H7 (cell line): Measurements from ENCODE around the gene ERFL. TPM values are rescaled to one million over a fixed set of nuclear protein-coding genes. Genes with fewer than 3 reads are reported as not detected.

Experiments used
- DNase-seq: peaks from one replicate; pipeline ENCODE4 v3.0.0; 2012
- H3K27me3 ChIP-seq: 2 replicates; pipeline ENCODE4 v1.6.0; 2011; ENCODE audit warnings: mild to moderate bottlenecking, low read length; ENCODE audit not compliant: control insufficient read depth, insufficient read depth
- H3K36me3 ChIP-seq: replicated peaks from 2 replicates; pipeline ENCODE4 v1.5.1; 2011; ENCODE audit warnings: low read length; ENCODE audit not compliant: control insufficient read depth, insufficient read depth
- H3K4me3 ChIP-seq: 2 replicates; pipeline ENCODE4 v1.5.1; 2011; ENCODE audit warnings: low read depth, mild to moderate bottlenecking, control low read depth, low read length, moderate library complexity; ENCODE audit not compliant: insufficient read depth
- total RNA-seq: library from RNA; depleted of rRNA; stranded (reverse); fragments of >200 nt; shearing (Covaris generic); gene quantifications from 2 replicates; pipeline ENCODE4 v1.2.3, GENCODE V29; 2014

The ERFL gene
- total RNA-seq, 1 experiment from 2014 or later, result not detected

GRCh38 chr19:41906916-41907680 lies 21.2 kb downstream of the ERFL start:
- DNase-seq, result no peak
- H3K27me3 ChIP-seq, result peaks cover 30% of the 10 kb centered on the region
- H3K4me3 ChIP-seq, result no peak overlapping the region

GRCh38 chr19:41906271-41906670 lies 22.0 kb downstream of the ERFL start:
- peak; percentile 83 for DNase-seq
- peaks cover 22% of the 10 kb centered on the region for H3K27me3 ChIP-seq
- H3K4me3 ChIP-seq, result no peak overlapping the region
- H3K36me3 ChIP-seq, result peaks cover 13% of the 10 kb centered on the region

More at GRCh38 chr19:41906916-41907680, 21.2 kb downstream of the ERFL start:
- peaks cover 7% of the 10 kb centered on the region for H3K36me3 ChIP-seq

- H3K4me3 ChIP-seq, result no peak overlapping the region
- H3K27me3 ChIP-seq, result peaks cover 14% of the 10 kb centered on the region
- no peak for DNase-seq
- peaks cover 14% of the 10 kb centered on the region for H3K36me3 ChIP-seq
Measured at GRCh38 chr19:41905273-41906002, 22.8 kb downstream of the ERFL start.

DNA sequence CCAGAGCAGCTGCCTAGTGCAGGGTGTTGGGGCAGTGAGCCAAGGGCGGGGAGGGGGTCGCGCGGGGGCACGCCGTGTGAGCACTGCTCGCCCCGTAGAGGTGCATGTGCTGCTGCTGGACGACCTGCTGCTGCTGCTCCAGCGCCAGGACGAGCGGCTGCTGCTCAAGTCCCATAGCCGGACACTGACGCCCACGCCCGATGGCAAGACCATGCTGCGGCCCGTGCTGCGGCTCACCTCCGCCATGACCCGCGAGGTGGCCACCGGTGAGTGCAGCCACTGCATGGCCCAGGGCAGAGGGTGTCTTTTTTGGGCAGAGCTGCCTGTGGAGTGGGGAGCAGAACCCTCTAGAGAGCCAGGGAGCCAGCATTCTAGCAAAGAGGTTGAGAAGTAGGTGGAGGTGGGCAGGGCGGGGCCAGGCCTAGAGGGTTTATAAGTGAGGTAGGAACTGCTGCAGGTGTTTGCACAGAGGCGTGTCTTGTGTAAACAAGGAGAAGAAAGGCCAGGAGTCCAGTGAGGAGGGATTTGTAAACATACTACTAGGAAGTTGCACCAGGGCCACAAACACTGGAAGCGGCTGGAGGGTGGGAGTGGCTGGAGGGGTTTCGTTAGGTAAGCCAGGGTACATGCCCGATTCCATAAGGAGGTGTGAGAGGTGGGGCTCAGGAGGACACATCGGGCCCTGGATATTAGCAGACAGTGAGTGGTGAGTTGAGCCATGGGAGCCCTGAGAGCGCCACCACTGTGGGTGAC lies 24.0 kb downstream of the ERFL start:
- no peak overlapping the region for H3K4me3 ChIP-seq
- no peak for DNase-seq
- H3K27me3 ChIP-seq, result peaks cover 3% of the 10 kb centered on the region
- H3K36me3 ChIP-seq, result peaks cover 18% of the 10 kb centered on the region

DNA sequence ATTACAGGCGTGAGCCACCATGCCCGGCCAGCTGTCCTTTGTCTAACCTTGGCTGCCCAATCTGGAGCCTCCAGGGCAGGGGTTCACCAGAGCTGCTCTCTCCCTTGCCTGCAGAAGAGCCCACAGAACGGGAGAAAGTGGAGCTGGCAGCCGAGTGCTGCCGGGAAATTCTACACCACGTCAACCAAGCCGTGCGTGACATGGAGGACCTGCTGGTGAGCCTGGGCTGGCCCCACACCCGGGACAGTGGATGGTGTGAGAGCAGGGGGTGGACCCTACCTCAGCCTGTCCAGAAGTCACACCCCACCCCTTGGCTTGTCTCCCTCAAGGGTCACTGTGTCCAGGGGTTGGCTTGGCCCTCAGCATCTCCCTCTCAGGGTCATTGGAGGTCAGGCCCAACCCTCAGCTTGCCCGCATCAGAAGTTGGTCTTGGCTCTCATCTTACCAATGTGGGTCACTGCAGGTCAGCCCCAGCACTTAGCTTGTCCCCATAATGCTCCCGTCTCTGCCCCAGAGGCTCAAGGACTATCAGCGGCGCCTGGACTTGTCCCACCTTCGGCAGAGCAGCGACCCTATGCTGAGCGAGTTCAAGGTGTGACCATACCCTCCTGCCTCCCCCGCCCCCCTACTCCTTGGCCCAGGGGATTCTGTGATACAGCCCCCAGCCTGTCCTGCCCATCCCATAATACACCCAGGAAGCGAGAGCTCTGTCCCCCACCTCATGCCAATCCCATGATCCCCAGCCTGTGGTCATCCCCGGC lies 24.9 kb downstream of the ERFL start:
- Histone ChIP-seq H3K36me3 (peaks cover 18% of the 10 kb centered on the region), H3K4me3 (no peak overlapping the region), H3K27me3 (no peaks in the 10 kb centered on the region)
- DNase-seq, result no peak

DNA sequence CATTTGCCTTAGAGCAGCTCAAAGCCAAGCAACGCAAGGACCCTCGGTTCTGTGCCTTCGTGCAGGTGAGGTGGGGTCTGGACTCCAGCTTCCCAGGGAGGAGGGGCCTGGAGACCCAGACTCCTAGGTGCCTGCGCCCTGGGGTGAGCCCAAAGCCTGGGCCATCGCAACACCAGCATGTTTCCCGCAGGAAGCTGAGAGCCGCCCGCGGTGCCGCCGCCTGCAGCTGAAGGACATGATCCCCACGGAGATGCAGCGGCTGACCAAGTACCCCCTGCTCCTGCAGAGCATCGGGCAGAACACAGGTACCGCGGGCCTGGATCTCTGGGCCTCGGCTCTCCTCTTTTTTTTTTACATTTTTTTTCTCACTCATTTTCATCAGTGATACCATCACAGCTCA lies 25.7 kb downstream of the ERFL start:
- Histone ChIP-seq H3K36me3 (peaks cover 18% of the 10 kb centered on the region), H3K4me3 (no peak overlapping the region), H3K27me3 (no peaks in the 10 kb centered on the region)
- no peak for DNase-seq

GRCh38 chr19:41901707-41902360 lies 26.4 kb downstream of the ERFL start:
- no peaks in the 10 kb centered on the region for H3K27me3 ChIP-seq
- DNase-seq, result no peak
- H3K36me3 ChIP-seq, result peaks cover 18% of the 10 kb centered on the region
- H3K4me3 ChIP-seq, result no peak overlapping the region

DNA sequence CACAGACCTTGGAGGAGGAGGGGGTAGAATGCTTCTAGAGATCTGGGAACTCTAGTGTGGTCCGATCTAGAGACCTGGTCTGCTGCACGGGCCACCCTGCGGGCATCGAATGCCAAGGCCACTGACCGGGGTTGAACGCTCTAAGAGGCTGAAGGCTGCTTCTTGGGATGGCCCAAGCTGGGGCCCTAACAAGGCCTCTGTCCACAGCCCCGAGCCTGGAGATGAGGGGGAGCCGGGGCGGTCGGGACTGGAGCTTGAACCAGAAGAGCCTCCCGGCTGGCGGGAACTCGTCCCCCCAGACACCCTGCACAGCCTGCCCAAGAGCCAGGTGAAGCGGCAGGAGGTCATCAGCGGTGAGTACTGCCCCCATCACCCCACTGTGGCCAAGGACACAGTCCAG lies 30.0 kb downstream of the ERFL start:
- Histone ChIP-seq H3K27me3 (no peaks in the 10 kb centered on the region), H3K4me3 (no peak overlapping the region), H3K36me3 (peaks cover 18% of the 10 kb centered on the region)
- DNase-seq, result no peak

- no peak for DNase-seq
- Histone ChIP-seq H3K27me3 (no peaks in the 10 kb centered on the region), H3K36me3 (peaks cover 14% of the 10 kb centered on the region), H3K4me3 (no peak overlapping the region)
Measured at GRCh38 chr19:41897820-41898219, 30.4 kb downstream of the ERFL start.

DNA sequence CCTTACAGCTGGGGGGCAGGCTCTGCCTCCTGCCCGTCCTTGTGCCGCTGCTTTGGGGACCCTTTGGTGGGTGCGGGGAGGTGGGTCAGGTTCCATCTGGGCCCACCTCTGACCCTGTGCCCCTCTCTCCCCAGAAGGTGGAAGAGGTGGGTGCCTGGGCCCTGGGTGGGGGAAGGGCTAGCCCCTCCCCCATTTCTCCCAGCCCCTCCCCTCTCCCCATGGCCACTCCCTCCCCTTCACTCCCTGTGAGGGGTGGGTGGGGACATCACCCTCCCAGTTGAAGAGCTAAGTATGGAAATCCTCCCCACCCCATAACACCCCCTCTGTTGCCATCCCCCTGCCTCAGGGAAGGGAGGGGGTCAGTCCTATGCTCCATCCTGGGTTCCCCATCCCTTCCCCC lies 31.1 kb downstream of the ERFL start:
- Histone ChIP-seq H3K27me3 (no peaks in the 10 kb centered on the region), H3K36me3 (peaks cover 12% of the 10 kb centered on the region), H3K4me3 (no peak overlapping the region)
- DNase-seq, result peak; percentile 79

DNA sequence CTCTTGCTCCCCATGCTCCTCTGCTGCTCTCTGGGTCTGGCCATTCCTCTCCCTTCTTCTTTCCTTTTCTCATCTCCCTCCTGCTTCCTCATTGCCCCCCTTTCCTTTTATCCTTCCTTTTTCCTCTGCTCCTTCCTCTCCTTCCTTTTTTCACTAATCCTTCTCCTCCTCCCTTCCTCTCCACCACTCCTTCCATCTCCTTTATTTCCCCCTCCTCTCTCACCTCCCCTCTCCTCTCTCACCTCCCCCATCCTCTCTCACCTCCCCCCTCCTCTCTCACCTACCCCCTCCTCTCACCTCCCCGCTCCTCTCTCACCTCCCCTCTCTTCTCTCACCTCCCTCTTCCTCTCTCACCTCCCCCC lies 31.7 kb downstream of the ERFL start:
- no peak for DNase-seq
- Histone ChIP-seq H3K4me3 (no peak overlapping the region), H3K27me3 (no peaks in the 10 kb centered on the region), H3K36me3 (peaks cover 10% of the 10 kb centered on the region)

DNA sequence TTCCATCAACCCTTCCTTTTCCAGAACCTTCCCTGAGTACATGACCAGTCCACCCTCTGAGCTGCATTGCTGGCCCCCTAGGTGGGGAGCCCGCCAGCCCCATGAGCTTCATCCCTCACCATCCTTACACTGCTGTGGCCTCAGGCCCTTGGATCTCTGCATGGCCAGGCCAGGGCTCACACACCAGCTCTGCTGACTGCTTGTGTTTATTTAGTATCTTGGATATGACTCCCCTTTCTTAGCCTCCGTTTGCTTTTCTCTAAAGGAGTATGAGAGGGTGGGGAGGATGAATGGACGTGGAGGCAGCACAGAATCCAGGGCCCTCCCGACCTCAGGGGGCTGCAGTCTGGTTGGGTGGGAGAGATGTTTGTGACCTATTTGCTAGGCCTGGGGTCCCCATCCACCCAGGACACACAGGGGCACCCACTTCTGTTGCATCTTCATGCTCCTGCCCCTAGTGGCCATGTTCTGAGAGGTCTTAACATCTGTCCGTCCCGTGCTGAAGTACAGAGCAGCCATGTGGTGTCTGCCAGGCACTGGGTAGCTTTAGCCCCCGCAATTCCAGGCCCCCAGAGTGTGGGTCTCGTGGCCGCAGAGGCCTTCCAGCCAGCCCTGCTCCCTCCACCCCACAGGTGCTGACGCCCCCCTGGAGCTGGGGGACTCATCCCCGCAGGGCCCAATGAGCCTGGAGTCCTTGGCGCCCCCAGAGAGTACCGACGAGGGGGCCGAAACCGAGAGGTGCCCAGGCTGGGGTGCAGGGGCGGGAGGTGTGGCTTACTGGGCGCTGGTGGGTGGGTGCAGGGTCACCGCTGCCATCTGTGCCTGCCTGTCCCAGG lies 32.3 kb downstream of the ERFL start:
- DNase-seq, result peak; percentile 77
- Histone ChIP-seq H3K36me3 (peaks cover 9% of the 10 kb centered on the region), H3K27me3 (no peaks in the 10 kb centered on the region), H3K4me3 (no peak overlapping the region)

DNA sequence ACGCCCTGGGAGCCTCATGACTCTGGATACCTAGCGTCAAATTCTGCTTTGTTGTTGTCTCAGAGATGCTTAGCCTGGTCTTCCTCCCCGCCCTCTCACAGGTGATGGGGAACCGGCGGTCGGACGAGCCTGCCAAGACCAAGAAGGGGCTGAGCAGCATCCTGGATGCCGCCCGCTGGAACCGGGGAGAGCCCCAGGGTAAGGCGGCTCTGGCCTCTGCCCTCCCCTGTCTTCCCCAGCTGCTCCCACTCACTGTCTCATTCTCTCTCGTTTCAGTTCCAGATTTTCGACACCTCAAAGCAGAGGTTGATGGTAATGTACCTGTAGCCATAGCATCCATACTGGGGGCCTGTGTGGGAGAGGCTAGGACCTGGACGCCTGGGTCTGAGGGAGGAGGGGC lies 33.9 kb downstream of the ERFL start:
- DNase-seq, result no peak
- H3K4me3 ChIP-seq, result no peak overlapping the region
- peaks cover 4% of the 10 kb centered on the region for H3K36me3 ChIP-seq
- H3K27me3 ChIP-seq, result no peaks in the 10 kb centered on the region
